ENCODE data around the gene DEFB129.
A peak's percentile ranks its signal among the peaks of the same experiment; 100 is the strongest.

DEFB129 gene

GRCh38 chr20:257419-257818 lies 30.4 kb downstream of the DEFB129 start, which contains the start of gene DEFB132:
Gene DEFB132, plus strand, starts transcription at chr20:257724. Its CDS starts 55 bp downstream, at chr20:257779.
- Histone ChIP-seq H2BK120ac (ENCODE audit: low read depth, low read length) (no peak within 1 kb of the TSS), H3K9ac (ENCODE audit: low read length) (no peak within 1 kb of the TSS), H3K4me1 (ENCODE audit: control insufficient read depth, low read depth, low read length) (no peaks in the 10 kb centered on the region), H3K27me3 (ENCODE audit: insufficient read depth, low read length, poor library complexity) (peaks cover 4% of the 10 kb centered on the region), H2AK5ac (ENCODE audit: low read length) (no peak within 1 kb of the TSS), H3K56ac (ENCODE audit: low read length) (no peak within 1 kb of the TSS), H3K36me3 (ENCODE audit: control insufficient read depth, insufficient read depth, low read length) (no peaks in the 10 kb centered on the region), H3K18ac (ENCODE audit: low read length) (no peak within 1 kb of the TSS), H3K79me2 (ENCODE audit: control insufficient read depth, insufficient read depth, low read length) (no peaks in the 10 kb centered on the region), H3K4me2 (ENCODE audit: low read length) (no peak within 1 kb of the TSS), H3K4me3 (ENCODE audit: low read length) (no peak within 1 kb of the TSS), H3K23ac (ENCODE audit: low read length) (no peak within 1 kb of the TSS), H2BK15ac (replicated peaks; ENCODE audit: low read depth) (no peak within 1 kb of the TSS), H3K4ac (ENCODE audit: low read depth, low read length) (no peak within 1 kb of the TSS), H4K8ac (ENCODE audit: low read depth, low read length) (no peak within 1 kb of the TSS), H3K27ac (ENCODE audit: low read depth, low read length) (no peak within 1 kb of the TSS), H2BK5ac (ENCODE audit: low read length) (no peak within 1 kb of the TSS), H3K79me1 (ENCODE audit: low read length) (no peaks in the 10 kb centered on the region), H4K5ac (ENCODE audit: low read length) (no peak within 1 kb of the TSS)
- no CpG with 5 or more reads among the region's 7 CpGs for WGBS (ENCODE audit: extremely low coverage, insufficient coverage, low lambda C conversion rate)
- DNase-seq = no peak

GRCh38 chr20:258269-258858 lies 31.3 kb downstream of the DEFB129 start:
- Histone ChIP-seq H3K9ac (ENCODE audit: low read length) (no peak overlapping the region), H3K36me3 (ENCODE audit: control insufficient read depth, insufficient read depth, low read length) (no peaks in the 10 kb centered on the region), H3K27me3 (ENCODE audit: insufficient read depth, low read length, poor library complexity) (peaks cover 4% of the 10 kb centered on the region), H3K79me2 (ENCODE audit: control insufficient read depth, insufficient read depth, low read length) (no peaks in the 10 kb centered on the region), H2AK5ac (ENCODE audit: low read length) (no peak overlapping the region), H3K56ac (ENCODE audit: low read length) (no peak overlapping the region), H4K5ac (ENCODE audit: low read length) (no peak overlapping the region), H3K4me3 (ENCODE audit: low read length) (no peak overlapping the region), H3K4me1 (ENCODE audit: control insufficient read depth, low read depth, low read length) (no peaks in the 10 kb centered on the region), H4K8ac (ENCODE audit: low read depth, low read length) (no peak overlapping the region), H3K27ac (ENCODE audit: low read depth, low read length) (no peak overlapping the region), H3K4me2 (ENCODE audit: low read length) (no peak overlapping the region), H2BK120ac (ENCODE audit: low read depth, low read length) (no peak overlapping the region), H3K4ac (ENCODE audit: low read depth, low read length) (no peak overlapping the region), H3K23ac (ENCODE audit: low read length) (no peak overlapping the region), H3K18ac (ENCODE audit: low read length) (no peak overlapping the region), H3K79me1 (ENCODE audit: low read length) (no peaks in the 10 kb centered on the region), H2BK15ac (replicated peaks; ENCODE audit: low read depth) (no peak overlapping the region), H2BK5ac (ENCODE audit: low read length) (no peak overlapping the region)
- DNase-seq = no peak
- WGBS (ENCODE audit: extremely low coverage, insufficient coverage, low lambda C conversion rate) = no CpG with 5 or more reads among the region's 4 CpGs

- H3K79me1 ChIP-seq (ENCODE audit: low read length) = no peaks in the 10 kb centered on the region
- WGBS (ENCODE audit: extremely low coverage, insufficient coverage, low lambda C conversion rate) = no CpG with 5 or more reads among the region's 8 CpGs
- peaks cover 4% of the 10 kb centered on the region for H3K27me3 ChIP-seq (ENCODE audit: insufficient read depth, low read length, poor library complexity)
- H3K27ac ChIP-seq (ENCODE audit: low read depth, low read length) = no peak overlapping the region
- no peak overlapping the region for H2BK120ac ChIP-seq (ENCODE audit: low read depth, low read length)
- no peak overlapping the region for H2AK5ac ChIP-seq (ENCODE audit: low read length)
- no peak overlapping the region for H2BK15ac ChIP-seq (replicated peaks; ENCODE audit: low read depth)
- H3K56ac ChIP-seq (ENCODE audit: low read length) = no peak overlapping the region
- H2BK5ac ChIP-seq (ENCODE audit: low read length) = no peak overlapping the region
- no peak overlapping the region for H3K4me3 ChIP-seq (ENCODE audit: low read length)
- DNase-seq = peak; percentile 36
- no peaks in the 10 kb centered on the region for H3K79me2 ChIP-seq (ENCODE audit: control insufficient read depth, insufficient read depth, low read length)
- H4K8ac ChIP-seq (ENCODE audit: low read depth, low read length) = no peak overlapping the region
- no peak overlapping the region for H3K9ac ChIP-seq (ENCODE audit: low read length)
- H3K36me3 ChIP-seq (ENCODE audit: control insufficient read depth, insufficient read depth, low read length) = no peaks in the 10 kb centered on the region
- H3K4me1 ChIP-seq (ENCODE audit: control insufficient read depth, low read depth, low read length) = no peaks in the 10 kb centered on the region
- H4K5ac ChIP-seq (ENCODE audit: low read length) = no peak overlapping the region
- H3K23ac ChIP-seq (ENCODE audit: low read length) = no peak overlapping the region
- no peak overlapping the region for H3K18ac ChIP-seq (ENCODE audit: low read length)
- H3K4ac ChIP-seq (ENCODE audit: low read depth, low read length) = no peak overlapping the region
- H3K4me2 ChIP-seq (ENCODE audit: low read length) = no peak overlapping the region
These were observed 31.9 kb downstream of the DEFB129 start for GRCh38 chr20:258963-259362.

- no peak overlapping the region for H3K27ac ChIP-seq (ENCODE audit: low read depth, low read length)
- no peaks in the 10 kb centered on the region for H3K79me2 ChIP-seq (ENCODE audit: control insufficient read depth, insufficient read depth, low read length)
- no peak overlapping the region for H3K9ac ChIP-seq (ENCODE audit: low read length)
- no peak overlapping the region for H3K56ac ChIP-seq (ENCODE audit: low read length)
- no peak overlapping the region for H2AK5ac ChIP-seq (ENCODE audit: low read length)
- no peak overlapping the region for H3K23ac ChIP-seq (ENCODE audit: low read length)
- no peaks in the 10 kb centered on the region for H3K79me1 ChIP-seq (ENCODE audit: low read length)
- no peak overlapping the region for H4K5ac ChIP-seq (ENCODE audit: low read length)
- H2BK5ac ChIP-seq (ENCODE audit: low read length) = no peak overlapping the region
- H3K27me3 ChIP-seq (ENCODE audit: insufficient read depth, low read length, poor library complexity) = peaks cover 4% of the 10 kb centered on the region
- no peak for DNase-seq
- H2BK15ac ChIP-seq (replicated peaks; ENCODE audit: low read depth) = no peak overlapping the region
- H3K4ac ChIP-seq (ENCODE audit: low read depth, low read length) = no peak overlapping the region
- H4K8ac ChIP-seq (ENCODE audit: low read depth, low read length) = no peak overlapping the region
- no peaks in the 10 kb centered on the region for H3K36me3 ChIP-seq (ENCODE audit: control insufficient read depth, insufficient read depth, low read length)
- no peaks in the 10 kb centered on the region for H3K4me1 ChIP-seq (ENCODE audit: control insufficient read depth, low read depth, low read length)
- H2BK120ac ChIP-seq (ENCODE audit: low read depth, low read length) = no peak overlapping the region
- H3K4me3 ChIP-seq (ENCODE audit: low read length) = no peak overlapping the region
- H3K18ac ChIP-seq (ENCODE audit: low read length) = no peak overlapping the region
- no peak overlapping the region for H3K4me2 ChIP-seq (ENCODE audit: low read length)
- no CpG with 5 or more reads among the region's 2 CpGs for whole genome bisulfite sequencing (ENCODE audit: extremely low coverage, insufficient coverage, low lambda C conversion rate)
These were observed 32.9 kb downstream of the DEFB129 start for GRCh38 chr20:259981-260380.

GRCh38 chr20:263701-264100 lies 36.6 kb downstream of the DEFB129 start:
- Histone ChIP-seq H3K36me3 (ENCODE audit: control insufficient read depth, insufficient read depth, low read length) (no peaks in the 10 kb centered on the region), H3K4ac (ENCODE audit: low read depth, low read length) (no peak overlapping the region), H4K8ac (ENCODE audit: low read depth, low read length) (no peak overlapping the region), H3K18ac (ENCODE audit: low read length) (no peak overlapping the region), H2AK5ac (ENCODE audit: low read length) (no peak overlapping the region), H4K5ac (ENCODE audit: low read length) (no peak overlapping the region), H2BK15ac (replicated peaks; ENCODE audit: low read depth) (no peak overlapping the region), H3K79me2 (ENCODE audit: control insufficient read depth, insufficient read depth, low read length) (no peaks in the 10 kb centered on the region), H3K9ac (ENCODE audit: low read length) (no peak overlapping the region), H2BK5ac (ENCODE audit: low read length) (no peak overlapping the region), H3K56ac (ENCODE audit: low read length) (no peak overlapping the region), H2BK120ac (ENCODE audit: low read depth, low read length) (no peak overlapping the region), H3K4me2 (ENCODE audit: low read length) (no peak overlapping the region), H3K4me1 (ENCODE audit: control insufficient read depth, low read depth, low read length) (no peaks in the 10 kb centered on the region), H3K27ac (ENCODE audit: low read depth, low read length) (no peak overlapping the region), H3K79me1 (ENCODE audit: low read length) (no peaks in the 10 kb centered on the region), H3K4me3 (ENCODE audit: low read length) (no peak overlapping the region), H3K23ac (ENCODE audit: low read length) (no peak overlapping the region), H3K27me3 (ENCODE audit: insufficient read depth, low read length, poor library complexity) (no peaks in the 10 kb centered on the region)
- DNase-seq = no peak
- WGBS (ENCODE audit: extremely low coverage, insufficient coverage, low lambda C conversion rate) = no CpG with 5 or more reads among the region's 13 CpGs

Measured in mesendoderm (in vitro differentiated cells).